DOHH2 (cell line): ENCODE data around the gene RALGAPB.

Experiments
- H3F3A ChIP-seq: fragments of 200-600 bp; sonication (generic), shearing (Covaris generic); 2 replicates; pipeline ENCODE4 v1.6.0; 2016; ENCODE audit warnings: antibody characterized with exemption, mild to moderate bottlenecking; ENCODE audit not compliant: control insufficient read depth, insufficient read depth
- H3K27ac ChIP-seq: fragments of 200-600 bp; sonication (generic); 2 replicates; pipeline ENCODE4 v1.5.1; 2014; ENCODE audit warnings: low read depth, mild to moderate bottlenecking, low read length, moderate library complexity
- H3K27me3 ChIP-seq: fragments of 200-600 bp; sonication (generic); 2 replicates; pipeline ENCODE4 v1.6.1; 2014; ENCODE audit warnings: mild to moderate bottlenecking, low read length, mixed read lengths; ENCODE audit not compliant: control insufficient read depth
- H3K36me3 ChIP-seq: fragments of 200-600 bp; sonication (generic); 2 replicates; pipeline ENCODE4 v1.6.1; 2014; ENCODE audit warnings: mild to moderate bottlenecking, low read length, moderate library complexity, mixed read lengths; ENCODE audit not compliant: control insufficient read depth
- H3K4me1 ChIP-seq: fragments of 200-600 bp; sonication (generic); 2 replicates; pipeline ENCODE4 v1.6.1; 2014; ENCODE audit warnings: mild to moderate bottlenecking, low read length, mixed read lengths; ENCODE audit not compliant: control insufficient read depth
- H3K4me2 ChIP-seq: fragments of 200-600 bp; sonication (generic); 2 replicates; pipeline ENCODE4 v1.6.0; 2014; ENCODE audit warnings: mild to moderate bottlenecking, low read length, moderate library complexity
- H3K4me3 ChIP-seq: fragments of 200-600 bp; sonication (generic); 2 replicates; pipeline ENCODE4 v1.5.1; 2014; ENCODE audit warnings: mild to moderate bottlenecking, low read length, mixed read lengths
- H3K79me2 ChIP-seq: fragments of 200-600 bp; sonication (generic); 2 replicates; pipeline ENCODE4 v1.6.1; 2014; ENCODE audit warnings: mild to moderate bottlenecking, low read length, mixed read lengths; ENCODE audit not compliant: control insufficient read depth
- H3K9me2 ChIP-seq: fragments of 200-600 bp; sonication (generic); replicated peaks from 2 replicates; pipeline ENCODE4 v1.6.1; 2014; ENCODE audit warnings: mild to moderate bottlenecking, low read length, mixed read lengths; ENCODE audit not compliant: control insufficient read depth
- H3K9me3 ChIP-seq: fragments of 200-600 bp; sonication (generic); 2 replicates; pipeline ENCODE4 v1.6.1; 2014; ENCODE audit warnings: antibody characterized with exemption, low read length, mixed read lengths; ENCODE audit not compliant: control insufficient read depth, insufficient read depth
- H4K20me1 ChIP-seq: fragments of 200-600 bp; sonication (generic); 2 replicates; pipeline ENCODE4 v1.6.0; 2014; ENCODE audit warnings: low read depth, mild to moderate bottlenecking, antibody characterized with exemption, low read length, moderate library complexity; ENCODE audit not compliant: control insufficient read depth, insufficient read depth
- CTCF ChIP-seq: fragments of 200-600 bp; sonication (generic); IDR thresholded peaks from one replicate; pipeline ENCODE4 v1.5.1; 2014; ENCODE audit warnings: antibody characterized with exemption, mild to moderate bottlenecking, low read depth, low read length; ENCODE audit not compliant: poor library complexity, severe bottlenecking
- EZH2phosphoT487 ChIP-seq: fragments of 200-600 bp; sonication (generic); IDR thresholded peaks from 2 replicates; pipeline ENCODE4 v1.6.1; 2017; ENCODE audit warnings: borderline replicate concordance, mild to moderate bottlenecking, antibody characterized with exemption, low read length, moderate library complexity, mixed read lengths

The RALGAPB gene

GRCh38 chr20:38617011-38617829 is 144.6 kb downstream of the RALGAPB start:
- H3K9me2 ChIP-seq = no peaks in the 10 kb centered on the region
- no peak for TF ChIP-seq CTCF
- no peak for TF ChIP-seq EZH2phosphoT487
- H3K27ac ChIP-seq = no peak overlapping the region
- H3K4me1 ChIP-seq = no peaks in the 10 kb centered on the region
- no peaks in the 10 kb centered on the region for H3K36me3 ChIP-seq
- no peaks in the 10 kb centered on the region for H3K79me2 ChIP-seq
- no peaks in the 10 kb centered on the region for H4K20me1 ChIP-seq
- no peaks in the 10 kb centered on the region for H3F3A ChIP-seq
- H3K27me3 ChIP-seq = peaks cover 19% of the 10 kb centered on the region; the same call in 1 of the 2 replicates
- no peak overlapping the region for H3K4me3 ChIP-seq
- H3K9me3 ChIP-seq = no peaks in the 10 kb centered on the region
- H3K4me2 ChIP-seq = no peak overlapping the region

GRCh38 chr20:38617830-38618196 is 145.2 kb downstream of the RALGAPB start:
- H3K36me3 ChIP-seq = no peaks in the 10 kb centered on the region

GRCh38 chr20:38620441-38620840 is 147.8 kb downstream of the RALGAPB start:
- no peaks in the 10 kb centered on the region for H3K4me1 ChIP-seq
- H3K4me3 ChIP-seq = no peak overlapping the region
- no peaks in the 10 kb centered on the region for H3K79me2 ChIP-seq
- TF ChIP-seq EZH2phosphoT487 (no peak), CTCF (no peak)
- H3K9me2 ChIP-seq = no peaks in the 10 kb centered on the region
- no peaks in the 10 kb centered on the region for H4K20me1 ChIP-seq
- no peaks in the 10 kb centered on the region for H3K36me3 ChIP-seq
- peaks cover 15% of the 10 kb centered on the region; the same call in 1 of the 2 replicates for H3K27me3 ChIP-seq
- no peak overlapping the region for H3K4me2 ChIP-seq
- H3F3A ChIP-seq = no peaks in the 10 kb centered on the region
- H3K9me3 ChIP-seq = no peaks in the 10 kb centered on the region
- H3K27ac ChIP-seq = no peak overlapping the region

More at GRCh38 chr20:38617830-38618196, 145.2 kb downstream of the RALGAPB start:
- H3K9me2 ChIP-seq = no peaks in the 10 kb centered on the region
- H3K4me3 ChIP-seq = no peak overlapping the region
- H3K9me3 ChIP-seq = no peaks in the 10 kb centered on the region
- no peaks in the 10 kb centered on the region for H3K4me1 ChIP-seq
- H3K27ac ChIP-seq = no peak overlapping the region
- no peaks in the 10 kb centered on the region for H3F3A ChIP-seq
- no peak for TF ChIP-seq EZH2phosphoT487
- no peak for TF ChIP-seq CTCF
- H3K79me2 ChIP-seq = no peaks in the 10 kb centered on the region
- no peak overlapping the region for H3K4me2 ChIP-seq
- H3K27me3 ChIP-seq = peaks cover 17% of the 10 kb centered on the region; the same call in 1 of the 2 replicates
- no peaks in the 10 kb centered on the region for H4K20me1 ChIP-seq
